Peyer's patch (tissue), 4 donors: ENCODE results near the gene ZDHHC8. TPM values are rescaled to one million over a fixed set of nuclear protein-coding genes. Genes with fewer than 3 reads are reported as not detected.

ENCODE experiments used
- DNase-seq, 3 donors: peaks; one replicate each; pipeline ENCODE4 v3.0.0-alpha.2; 2017 to 2019
- H3K27ac ChIP-seq, 4 donors: fragments of 200-600 bp; sonication (generic); one replicate each; pipeline ENCODE4 v1.5.1; 2016 to 2019
- H3K27me3 ChIP-seq, 2 donors: fragments of 200-600 bp; sonication (generic); one replicate each; pipeline ENCODE4 v1.5.1; 2019
- H3K36me3 ChIP-seq, 3 donors: fragments of 200-600 bp; sonication (generic); one replicate each; pipeline ENCODE4 v1.5.1; 2016 to 2019
- H3K4me1 ChIP-seq, 4 donors: fragments of 200-600 bp; sonication (generic); one replicate each; pipeline ENCODE4 v1.5.1; 2016 to 2019
- H3K4me3 ChIP-seq, 4 donors: fragments of 200-600 bp; sonication (generic); 1 replicate in 3 of 4; 2 replicates in 1 of 4; pipeline ENCODE4 v1.5.1; 2016 to 2019; ENCODE audit warnings: mild to moderate bottlenecking in 1 of 4
- H3K9me3 ChIP-seq, 4 donors: fragments of 200-600 bp; sonication (generic); one replicate each; pipeline ENCODE4 v1.5.1; 2016 to 2019; ENCODE audit warnings: mild to moderate bottlenecking in 1 of 4
- CTCF ChIP-seq, 6 experiments: fragments of 450-650 bp in 4 of 6; fragments of 200-600 bp in 2 of 6; sonication (generic) in 1 of 6; IDR thresholded peaks; one replicate each; pipeline ENCODE4 v1.5.1; 2017 to 2019; ENCODE audit warnings: antibody characterized with exemption in 6 of 6, mild to moderate bottlenecking in 3 of 6, moderate library complexity in 1 of 6
- POLR2A ChIP-seq, 2 donors: fragments of 450-650 bp; IDR thresholded peaks; one replicate each; pipeline ENCODE4 v1.5.1; 2017; ENCODE audit warnings: antibody characterized with exemption in 2 of 2, mild to moderate bottlenecking in 2 of 2, moderate library complexity in 2 of 2
- small RNA-seq, 2 donors: library from RNA; depleted of rRNA; stranded (forward); fragments of <200 nt; gene quantifications; one replicate each; pipeline ENCODE3, GENCODE V24; 2016
- total RNA-seq, 4 donors: library from RNA; depleted of rRNA; stranded (reverse); fragments of >200 nt; gene quantifications; one replicate each; pipeline ENCODE4 v1.1.0, GENCODE V29; 2016

ZDHHC8 gene
- total RNA-seq, 4 donors from 2014 or later, result 4.1 to 37.0 (median 22.6) TPM

DNA sequence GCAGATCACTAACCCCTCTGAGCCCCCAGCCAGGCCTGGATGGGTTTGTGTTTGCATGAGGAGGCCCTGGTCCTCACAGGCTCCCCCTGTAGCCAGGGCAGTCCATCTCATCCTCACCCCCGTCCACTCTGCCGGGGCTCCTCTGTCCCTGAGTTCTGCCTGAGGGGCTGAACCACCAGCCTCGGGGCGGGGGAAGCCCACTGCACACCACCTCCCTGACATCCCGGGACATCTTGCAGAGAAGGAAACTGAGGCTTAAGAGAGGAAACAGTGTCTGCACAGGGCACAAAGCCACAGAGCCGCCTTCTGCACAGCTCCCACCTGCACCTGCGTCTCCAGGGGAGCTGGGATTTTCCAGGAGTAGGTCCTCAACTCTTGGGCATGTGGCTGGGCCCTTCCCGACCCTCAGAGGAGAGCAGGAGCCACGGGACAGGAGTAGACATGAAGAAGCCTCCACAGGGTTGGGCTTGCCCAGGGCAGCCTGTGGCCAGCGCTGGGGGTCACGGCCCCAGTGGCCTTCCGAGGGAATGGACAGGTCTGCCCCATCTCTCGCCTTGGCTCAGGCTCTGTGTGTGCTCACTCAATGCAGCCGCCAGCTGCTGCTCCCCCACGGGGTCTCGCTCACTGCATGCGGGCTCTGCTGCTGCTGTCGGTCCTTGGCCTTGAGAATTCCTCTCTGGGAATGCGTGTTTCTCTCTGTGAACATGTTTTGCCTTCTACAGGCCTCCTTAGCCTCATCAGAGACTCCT is 64.7 kb downstream of the ZDHHC8 start:
- no peak for DNase-seq
- H3K27ac ChIP-seq, result no peak overlapping the region
- no peaks in the 10 kb centered on the region for H3K4me1 ChIP-seq
- H3K27me3 ChIP-seq, result no peaks in the 10 kb centered on the region
- no peaks in the 10 kb centered on the region for H3K9me3 ChIP-seq
- H3K4me3 ChIP-seq, result no peak overlapping the region
- no peaks in the 10 kb centered on the region for H3K36me3 ChIP-seq
- TF ChIP-seq POLR2A (IDR thresholded peaks at IDR 0.05), result no peak
- no peak for TF ChIP-seq CTCF (IDR thresholded peaks at IDR 0.05)

Small RNA genes lying within 50 kb of the gene (small RNA-seq; reads per million reads assigned to genes)
- 0 reads per million in 2 donors for gene MIR6816
- gene RF00599, result 0 reads per million in 2 donors

Other genes starting within 250 kb of the ZDHHC8 start
- gene COMT, start 190.0 kb upstream of the ZDHHC8 start, total RNA-seq, result 100 to 1,000 TPM in 3 of 4 donors, 10 to 100 TPM in 1; 89.1 to 149 (median 138) TPM
- 10 to 100 TPM; 24.7 to 29.8 (median 27.2) TPM for gene TXNRD2, start 190.0 kb upstream of the ZDHHC8 start, total RNA-seq
- gene ARVCF, start 115.0 kb upstream of the ZDHHC8 start, total RNA-seq, result 10 to 100 TPM; 10.7 to 21.2 (median 18.4) TPM
- gene TANGO2, start 110.7 kb upstream of the ZDHHC8 start, total RNA-seq, result 10 to 100 TPM; 27.2 to 45.4 (median 41.0) TPM
- gene DGCR8, start 51.6 kb upstream of the ZDHHC8 start, total RNA-seq, result 100 to 1,000 TPM in 1 of 4 donors, 10 to 100 TPM in 3; 40.6 to 138 (median 64.9) TPM
- 100 to 1,000 TPM; 103 to 203 (median 163) TPM for gene RANBP1, start 15.7 kb upstream of the ZDHHC8 start, total RNA-seq
- gene TRMT2A, start 14.6 kb upstream of the ZDHHC8 start, total RNA-seq, result 100 to 1,000 TPM in 1 of 4 donors, 10 to 100 TPM in 3; 26.8 to 134 (median 86.9) TPM
- gene CCDC188, start 19.3 kb downstream of the ZDHHC8 start, total RNA-seq, result 1 to 10 TPM in 1 of 4 donors, not detected in 3; 6.6 TPM
- gene RTN4R, start 136.5 kb downstream of the ZDHHC8 start, total RNA-seq, result 1 to 10 TPM; 5.2 to 9.1 (median 5.7) TPM
- 10 to 100 TPM; 21.3 to 38.9 (median 31.9) TPM for gene DGCR6L, start 188.3 kb downstream of the ZDHHC8 start, total RNA-seq